ENCODE results near the gene RASAL2. TPM values are rescaled to one million over a fixed set of nuclear protein-coding genes. Genes with fewer than 3 reads are reported as not detected.

RASAL2 gene
- total and polyA plus RNA-seq, 2 of the 13 experiments (the other 11 are each of a cell fraction or from before 2014, with no cell fraction given), result 5.4 to 5.9 TPM

DNA sequence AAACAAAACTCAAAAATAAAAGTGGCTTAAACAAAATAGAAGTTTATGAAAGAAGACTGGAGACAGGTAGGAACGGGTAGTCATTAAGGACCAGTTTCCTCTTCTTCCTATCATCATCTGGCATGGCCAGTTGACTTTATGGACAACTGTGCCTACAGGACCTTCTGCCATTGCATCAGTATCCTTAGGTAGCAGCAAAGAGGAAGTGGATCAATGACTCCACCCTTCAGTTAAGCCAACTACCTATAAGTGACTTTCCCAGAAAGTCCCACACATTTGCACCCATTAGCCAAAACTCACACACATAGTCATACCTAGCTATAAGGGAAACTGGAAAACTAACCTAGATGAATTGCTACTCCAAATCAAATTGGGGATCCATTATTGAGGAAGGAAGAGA, 51.7 kb downstream of the RASAL2 start:
- Histone ChIP-seq H3K79me2 (ENCODE audit: insufficient read depth, low read length) (no peaks in the 10 kb centered on the region), H4K20me1 (ENCODE audit: insufficient read depth, low read length) (no peaks in the 10 kb centered on the region), H3K36me3 (replicated peaks in 1 of 2; ENCODE audit: control insufficient read depth in 1 of 2, insufficient read depth in 2 of 2, low read length in 2 of 2) (no peaks in the 10 kb centered on the region), H3K27me3 (ENCODE audit: control insufficient read depth in 1 of 2, insufficient read depth in 2 of 2, low read length in 2 of 2) (no peaks in the 10 kb centered on the region), H3K9me3 (ENCODE audit: low read length) (no peaks in the 10 kb centered on the region), H2AFZ (ENCODE audit: low read length) (no peak overlapping the region), H3K27ac (ENCODE audit: extremely low read length, insufficient read depth, low read length) (no peak overlapping the region), H3K4me2 (ENCODE audit: low read depth, low read length) (no peak overlapping the region), H3K9ac (ENCODE audit: insufficient read depth, low read depth, low read length) (no peak overlapping the region), H3K4me1 (ENCODE audit: insufficient read depth, low read length) (no peaks in the 10 kb centered on the region), H3K4me3 (replicated peaks in 1 of 3; ENCODE audit: insufficient read depth in 1 of 3, low read depth in 2 of 3, low read length in 3 of 3) (no peak overlapping the region)
- FAIRE-seq, result no peak
- POLR2A ChIA-PET, result no interaction called here
- no peak for DNase-seq (ENCODE audit: low spot score)
- BruUV-seq (replicated peaks), result no TSS peak
- intact Hi-C loops (cut with micrococcal nuclease; ENCODE audit: unreplicated experiment) (no loop called here), in situ Hi-C loops (cut with HindIII; ENCODE audit: extremely low pct_ligation_motif_present, low pct_unique_long_range_greater_than_20kb) (no loop called here)
- CTCF ChIA-PET (ENCODE audit: low intra/inter-chr PET ratio, low total read pairs), result no interaction called here
- TF ChIP-seq POGZ (CRISPR knock-in tag; IDR thresholded peaks at IDR 0.05), result no peak
- TF ChIP-seq SKI (IDR thresholded peaks at IDR 0.05; ENCODE audit: partially characterized antibody), result no peak
- TF ChIP-seq, protein P1, sequence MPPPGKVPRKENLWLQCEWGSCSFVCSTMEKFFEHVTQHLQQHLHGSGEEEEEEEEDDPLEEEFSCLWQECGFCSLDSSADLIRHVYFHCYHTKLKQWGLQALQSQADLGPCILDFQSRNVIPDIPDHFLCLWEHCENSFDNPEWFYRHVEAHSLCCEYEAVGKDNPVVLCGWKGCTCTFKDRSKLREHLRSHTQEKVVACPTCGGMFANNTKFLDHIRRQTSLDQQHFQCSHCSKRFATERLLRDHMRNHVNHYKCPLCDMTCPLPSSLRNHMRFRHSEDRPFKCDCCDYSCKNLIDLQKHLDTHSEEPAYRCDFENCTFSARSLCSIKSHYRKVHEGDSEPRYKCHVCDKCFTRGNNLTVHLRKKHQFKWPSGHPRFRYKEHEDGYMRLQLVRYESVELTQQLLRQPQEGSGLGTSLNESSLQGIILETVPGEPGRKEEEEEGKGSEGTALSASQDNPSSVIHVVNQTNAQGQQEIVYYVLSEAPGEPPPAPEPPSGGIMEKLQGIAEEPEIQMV (CRISPR knock-in tag; IDR thresholded peaks at IDR 0.05; ENCODE audit: low read depth), result no peak
- TF ChIP-seq, protein P2, sequence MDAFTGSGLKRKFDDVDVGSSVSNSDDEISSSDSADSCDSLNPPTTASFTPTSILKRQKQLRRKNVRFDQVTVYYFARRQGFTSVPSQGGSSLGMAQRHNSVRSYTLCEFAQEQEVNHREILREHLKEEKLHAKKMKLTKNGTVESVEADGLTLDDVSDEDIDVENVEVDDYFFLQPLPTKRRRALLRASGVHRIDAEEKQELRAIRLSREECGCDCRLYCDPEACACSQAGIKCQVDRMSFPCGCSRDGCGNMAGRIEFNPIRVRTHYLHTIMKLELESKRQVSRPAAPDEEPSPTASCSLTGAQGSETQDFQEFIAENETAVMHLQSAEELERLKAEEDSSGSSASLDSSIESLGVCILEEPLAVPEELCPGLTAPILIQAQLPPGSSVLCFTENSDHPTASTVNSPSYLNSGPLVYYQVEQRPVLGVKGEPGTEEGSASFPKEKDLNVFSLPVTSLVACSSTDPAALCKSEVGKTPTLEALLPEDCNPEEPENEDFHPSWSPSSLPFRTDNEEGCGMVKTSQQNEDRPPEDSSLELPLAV (CRISPR knock-in tag; conservative IDR thresholded peaks at IDR 0.05; ENCODE audit: low read depth), result no peak
- TF ChIP-seq POLR2A (IDR thresholded peaks at IDR 0.05; ENCODE audit: insufficient read depth in 1 of 2, low read depth in 2 of 2, low read length in 2 of 2), result no peak
- TF ChIP-seq ZNF777 (CRISPR knock-in tag; IDR thresholded peaks at IDR 0.05), result no peak
- no peak for TF ChIP-seq SOX6 (IDR thresholded peaks at IDR 0.05)
- TF ChIP-seq SOX6 (CRISPR knock-in tag; IDR thresholded peaks at IDR 0.05), result no peak
- no peak for TF ChIP-seq NFYB (CRISPR knock-in tag; IDR thresholded peaks at IDR 0.05)
- 97% methylated on average over 1 of the region's 1 CpG for WGBS (ENCODE audit: low lambda C conversion rate)
- no peak for ATAC-seq

Measured in HepG2 (cell line).